ENCODE measurements around the gene ZNF326. TPM values are rescaled to one million over a fixed set of nuclear protein-coding genes. Genes with fewer than 3 reads are reported as not detected.

Gene ZNF326
- total and polyA plus RNA-seq, 2 donors (not counting 1 experiment from before 2014, with no cell fraction given), result 8.1 to 10.8 TPM

GRCh38 chr1:90067194-90067931 is 72.5 kb downstream of the ZNF326 start:
- Histone ChIP-seq H3K27me3 (ENCODE audit: control insufficient read depth, insufficient read depth, low read length) (no peaks in the 10 kb centered on the region), H4K20me1 (ENCODE audit: control insufficient read depth, extremely low read depth, insufficient read depth, low read length) (no peaks in the 10 kb centered on the region), H3K4me3 (replicated peaks in 1 of 4; ENCODE audit: control extremely low read depth in 1 of 4, insufficient read depth in 1 of 4, low read depth in 3 of 4, low read length in 4 of 4) (no peak overlapping the region), H3K27ac (ENCODE audit: insufficient read depth, low read length) (no peak overlapping the region), H3K4me2 (ENCODE audit: extremely low read depth, insufficient read depth, low read length) (no peak overlapping the region), H3K4me1 (ENCODE audit: control insufficient read depth, extremely low read depth, insufficient read depth, low read length) (no peaks in the 10 kb centered on the region), H3K36me3 (ENCODE audit: control insufficient read depth, insufficient read depth, low read length) (no peaks in the 10 kb centered on the region), H3K9ac (ENCODE audit: insufficient read depth, low read length) (no peak overlapping the region), H3K79me2 (ENCODE audit: control insufficient read depth, insufficient read depth, low read length) (no peaks in the 10 kb centered on the region), H2AFZ (ENCODE audit: low read length) (no peak overlapping the region), H3K9me3 (ENCODE audit: control insufficient read depth, insufficient read depth, low read depth, low read length) (no peaks in the 10 kb centered on the region)
- no peak for TF ChIP-seq CTCF (conservative IDR thresholded peaks at IDR 0.05 in 1 of 2, IDR thresholded peaks at IDR 0.05 in 1 of 2; ENCODE audit: low read depth in 1 of 2, low read length in 2 of 2)
- no peak for TF ChIP-seq EZH2 (IDR thresholded peaks at IDR 0.05; ENCODE audit: low read length, missing control alignments)
- DNase-seq (ENCODE audit: low read depth in 2 of 2), result no peak

GRCh38 chr1:90068611-90069280 is 73.8 kb downstream of the ZNF326 start:
- H3K4me3 ChIP-seq (replicated peaks in 1 of 4; ENCODE audit: control extremely low read depth in 1 of 4, insufficient read depth in 1 of 4, low read depth in 3 of 4, low read length in 4 of 4), result no peak overlapping the region
- no peak overlapping the region for H2AFZ ChIP-seq (ENCODE audit: low read length)
- H3K4me2 ChIP-seq (ENCODE audit: extremely low read depth, insufficient read depth, low read length), result no peak overlapping the region
- H3K79me2 ChIP-seq (ENCODE audit: control insufficient read depth, insufficient read depth, low read length), result no peaks in the 10 kb centered on the region
- no peaks in the 10 kb centered on the region for H3K9me3 ChIP-seq (ENCODE audit: control insufficient read depth, insufficient read depth, low read depth, low read length)
- TF ChIP-seq EZH2 (IDR thresholded peaks at IDR 0.05; ENCODE audit: low read length, missing control alignments) (no peak), CTCF (conservative IDR thresholded peaks at IDR 0.05 in 1 of 2, IDR thresholded peaks at IDR 0.05 in 1 of 2; ENCODE audit: low read depth in 1 of 2, low read length in 2 of 2) (no peak)
- H3K27me3 ChIP-seq (ENCODE audit: control insufficient read depth, insufficient read depth, low read length), result no peaks in the 10 kb centered on the region
- H3K4me1 ChIP-seq (ENCODE audit: control insufficient read depth, extremely low read depth, insufficient read depth, low read length), result no peaks in the 10 kb centered on the region
- H3K9ac ChIP-seq (ENCODE audit: insufficient read depth, low read length), result no peak overlapping the region
- no peak overlapping the region for H3K27ac ChIP-seq (ENCODE audit: insufficient read depth, low read length)
- DNase-seq (ENCODE audit: low read depth in 2 of 2), result no peak
- H4K20me1 ChIP-seq (ENCODE audit: control insufficient read depth, extremely low read depth, insufficient read depth, low read length), result no peaks in the 10 kb centered on the region
- no peaks in the 10 kb centered on the region for H3K36me3 ChIP-seq (ENCODE audit: control insufficient read depth, insufficient read depth, low read length)

- Histone ChIP-seq H4K20me1 (ENCODE audit: control insufficient read depth, extremely low read depth, insufficient read depth, low read length) (no peaks in the 10 kb centered on the region), H3K36me3 (ENCODE audit: control insufficient read depth, insufficient read depth, low read length) (no peaks in the 10 kb centered on the region), H3K27ac (ENCODE audit: insufficient read depth, low read length) (no peak overlapping the region), H3K79me2 (ENCODE audit: control insufficient read depth, insufficient read depth, low read length) (no peaks in the 10 kb centered on the region), H3K9me3 (ENCODE audit: control insufficient read depth, insufficient read depth, low read depth, low read length) (no peaks in the 10 kb centered on the region), H3K9ac (ENCODE audit: insufficient read depth, low read length) (no peak overlapping the region), H3K4me1 (ENCODE audit: control insufficient read depth, extremely low read depth, insufficient read depth, low read length) (no peaks in the 10 kb centered on the region), H2AFZ (ENCODE audit: low read length) (no peak overlapping the region), H3K4me2 (ENCODE audit: extremely low read depth, insufficient read depth, low read length) (no peak overlapping the region), H3K27me3 (ENCODE audit: control insufficient read depth, insufficient read depth, low read length) (no peaks in the 10 kb centered on the region), H3K4me3 (replicated peaks in 1 of 4; ENCODE audit: control extremely low read depth in 1 of 4, insufficient read depth in 1 of 4, low read depth in 3 of 4, low read length in 4 of 4) (no peak overlapping the region)
- no peak for DNase-seq (ENCODE audit: low read depth in 2 of 2)
- TF ChIP-seq CTCF (conservative IDR thresholded peaks at IDR 0.05 in 1 of 2, IDR thresholded peaks at IDR 0.05 in 1 of 2; ENCODE audit: low read depth in 1 of 2, low read length in 2 of 2) (no peak), EZH2 (IDR thresholded peaks at IDR 0.05; ENCODE audit: low read length, missing control alignments) (no peak)
Measured at GRCh38 chr1:90074137-90074536, 79.2 kb downstream of the ZNF326 start.

All from fibroblast of lung (primary cell).